ENCODE results near the gene ZNF160. TPM values are rescaled to one million over a fixed set of nuclear protein-coding genes. Genes with fewer than 3 reads are reported as not detected.

ZNF160 gene
- total RNA-seq (2022) (7.7 and 7.8 TPM in 2 replicates), Bru-seq, nascent RNA (percentile 58 among the genes with signal in this experiment), BruChase-seq, experiment 1, labeled RNA remaining after a 6-hour chase (percentile 49 among the genes with signal in this experiment), BruChase-seq, experiment 2, labeled RNA remaining after a 2-hour chase (percentile 48 among the genes with signal in this experiment)
- long read RNA-seq, full-length matches to known transcripts: 1 of 5 reads
- long read RNA-seq, partial matches to known transcripts: 0 of 5 reads
- long read RNA-seq, other reads (novel, unspliced or antisense): 4 of 5 reads

DNA sequence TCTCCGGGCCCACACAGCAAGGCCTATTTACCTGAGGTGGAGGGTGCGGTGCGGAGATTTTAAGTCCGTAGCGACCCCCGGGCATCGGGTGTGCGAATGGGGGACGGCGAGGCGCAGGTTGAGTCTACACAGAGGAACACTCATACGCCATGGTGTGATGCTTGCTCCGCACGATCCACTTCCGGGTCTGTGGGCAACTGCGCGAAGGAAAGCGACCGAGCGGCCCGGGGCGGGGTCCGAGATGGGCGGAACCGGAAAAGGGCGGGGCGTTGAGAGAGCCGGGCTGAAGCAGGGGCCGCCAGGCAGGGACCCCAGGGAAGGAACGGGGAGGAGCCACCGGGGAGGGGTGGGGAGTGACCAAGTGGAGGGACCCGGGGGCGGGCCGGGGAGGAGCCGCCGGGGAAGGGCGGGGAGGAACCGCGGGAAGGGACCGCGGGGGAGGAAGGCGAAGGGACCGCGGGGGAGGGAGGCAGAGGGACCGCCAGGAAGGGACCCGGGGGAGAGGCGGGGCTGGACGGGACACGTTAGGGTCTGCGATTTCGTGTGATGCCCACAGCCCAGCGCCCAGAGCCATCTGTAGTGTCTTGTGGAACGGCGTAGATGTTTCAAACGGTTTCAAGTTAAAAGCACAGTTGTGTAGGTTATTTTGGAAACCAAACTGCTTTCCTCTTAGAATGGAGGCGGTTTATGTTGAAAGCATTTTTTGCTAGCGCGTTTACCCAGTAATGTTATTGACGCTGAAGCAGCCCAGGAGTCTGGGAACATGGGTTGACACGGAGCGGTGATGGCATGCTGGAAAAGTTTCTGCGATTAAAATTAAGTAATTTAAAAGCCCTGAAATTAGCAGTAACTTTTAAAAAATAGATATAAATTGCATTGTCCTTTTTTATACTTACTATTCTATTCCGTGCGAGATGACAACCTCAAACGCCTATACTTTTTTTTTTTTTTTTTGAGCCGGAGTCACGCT, at the start of gene ZNF160:
Gene ZNF160, minus strand, starts transcription at position 189 of the 970 bp plus-strand sequence. CDS start 17,146 bp downstream, outside the sequence.
- TF ChIP-seq, protein P1, sequence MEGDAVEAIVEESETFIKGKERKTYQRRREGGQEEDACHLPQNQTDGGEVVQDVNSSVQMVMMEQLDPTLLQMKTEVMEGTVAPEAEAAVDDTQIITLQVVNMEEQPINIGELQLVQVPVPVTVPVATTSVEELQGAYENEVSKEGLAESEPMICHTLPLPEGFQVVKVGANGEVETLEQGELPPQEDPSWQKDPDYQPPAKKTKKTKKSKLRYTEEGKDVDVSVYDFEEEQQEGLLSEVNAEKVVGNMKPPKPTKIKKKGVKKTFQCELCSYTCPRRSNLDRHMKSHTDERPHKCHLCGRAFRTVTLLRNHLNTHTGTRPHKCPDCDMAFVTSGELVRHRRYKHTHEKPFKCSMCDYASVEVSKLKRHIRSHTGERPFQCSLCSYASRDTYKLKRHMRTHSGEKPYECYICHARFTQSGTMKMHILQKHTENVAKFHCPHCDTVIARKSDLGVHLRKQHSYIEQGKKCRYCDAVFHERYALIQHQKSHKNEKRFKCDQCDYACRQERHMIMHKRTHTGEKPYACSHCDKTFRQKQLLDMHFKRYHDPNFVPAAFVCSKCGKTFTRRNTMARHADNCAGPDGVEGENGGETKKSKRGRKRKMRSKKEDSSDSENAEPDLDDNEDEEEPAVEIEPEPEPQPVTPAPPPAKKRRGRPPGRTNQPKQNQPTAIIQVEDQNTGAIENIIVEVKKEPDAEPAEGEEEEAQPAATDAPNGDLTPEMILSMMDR (IDR thresholded peaks at IDR 0.05; ENCODE audit: unreplicated experiment): no peak
- Mint-ChIP-seq H3K36me3 (ENCODE audit: insufficient read depth, unreplicated experiment) (peaks cover 25% of the 10 kb centered on the region), H3K4me1 (ENCODE audit: low read depth, unreplicated experiment) (no peaks in the 10 kb centered on the region), H3K27ac (ENCODE audit: unreplicated experiment) (peak within 1 kb of the TSS; percentile 19), H3K4me3 (ENCODE audit: low read depth, unreplicated experiment) (peak within 1 kb of the TSS; percentile 70), H3K9me3 (ENCODE audit: low read depth, unreplicated experiment) (peaks cover 14% of the 10 kb centered on the region), H3K27me3 (ENCODE audit: unreplicated experiment) (no peaks in the 10 kb centered on the region)
- intact Hi-C loops (cut with micrococcal nuclease; ENCODE audit: unreplicated experiment): no loop called here
- DNase-seq: peak; percentile 84
- BruUV-seq (replicated peaks): no TSS peak
- CTCF ChIA-PET: no interaction called here

DNA sequence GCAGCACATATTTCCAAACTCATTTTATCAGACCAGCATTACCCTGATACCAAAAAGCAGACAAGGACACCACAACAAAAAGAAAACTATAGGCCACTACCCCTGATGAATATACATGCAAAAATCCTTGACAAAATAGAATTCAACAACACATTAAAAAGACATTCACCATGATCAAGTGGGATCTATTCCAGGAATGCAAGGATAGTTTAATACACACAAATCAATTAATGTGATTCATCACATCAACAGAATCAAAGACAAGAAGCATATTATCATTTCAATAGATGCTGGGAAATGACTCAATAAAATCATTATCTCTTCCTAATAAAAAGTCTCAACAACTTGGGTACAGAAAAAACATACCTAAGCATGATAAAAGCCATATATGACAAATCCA, 44.4 kb upstream of the ZNF160 start:
- Mint-ChIP-seq H3K36me3 (ENCODE audit: insufficient read depth, unreplicated experiment) (no peaks in the 10 kb centered on the region), H3K4me1 (ENCODE audit: low read depth, unreplicated experiment) (no peaks in the 10 kb centered on the region), H3K27ac (ENCODE audit: unreplicated experiment) (no peak overlapping the region), H3K4me3 (ENCODE audit: low read depth, unreplicated experiment) (no peak overlapping the region), H3K9me3 (ENCODE audit: low read depth, unreplicated experiment) (peaks cover 10% of the 10 kb centered on the region), H3K27me3 (ENCODE audit: unreplicated experiment) (no peaks in the 10 kb centered on the region)
- intact Hi-C loops (cut with micrococcal nuclease; ENCODE audit: unreplicated experiment): no loop called here
- no peak for DNase-seq
- CTCF ChIA-PET: no interaction called here
- TF ChIP-seq, protein P1 (IDR thresholded peaks at IDR 0.05; ENCODE audit: unreplicated experiment): no peak
- no TSS peak for BruUV-seq (replicated peaks)

DNA sequence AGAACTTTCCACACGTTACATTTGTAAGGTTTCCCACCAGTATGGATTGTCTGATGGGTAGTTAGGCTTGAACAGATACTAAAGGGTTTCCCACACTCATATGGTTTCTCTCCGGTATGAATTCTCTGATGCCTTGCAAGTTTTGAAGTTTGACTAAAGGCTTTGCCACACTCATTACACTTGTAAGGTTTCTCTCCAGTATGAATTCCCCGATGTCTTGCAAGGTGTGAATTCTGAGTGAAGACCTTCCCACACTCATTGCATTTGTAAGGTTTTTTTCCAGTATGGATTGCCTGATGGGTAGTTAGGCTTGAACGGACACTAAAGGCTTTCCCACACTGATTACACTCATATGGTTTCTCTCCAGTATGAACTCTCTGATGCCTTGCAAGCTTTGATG, 37.1 kb upstream of the ZNF160 start:
- TF ChIP-seq, protein P1 (IDR thresholded peaks at IDR 0.05; ENCODE audit: unreplicated experiment): no peak
- BruUV-seq (replicated peaks): no TSS peak
- H3K27ac Mint-ChIP-seq (ENCODE audit: unreplicated experiment): no peak overlapping the region
- H3K4me1 Mint-ChIP-seq (ENCODE audit: low read depth, unreplicated experiment): no peaks in the 10 kb centered on the region
- H3K27me3 Mint-ChIP-seq (ENCODE audit: unreplicated experiment): no peaks in the 10 kb centered on the region
- CTCF ChIA-PET: no interaction called here
- no peak for DNase-seq
- H3K4me3 Mint-ChIP-seq (ENCODE audit: low read depth, unreplicated experiment): no peak overlapping the region
- intact Hi-C loops (cut with micrococcal nuclease; ENCODE audit: unreplicated experiment): no loop called here
- H3K9me3 Mint-ChIP-seq (ENCODE audit: low read depth, unreplicated experiment): peaks cover 16% of the 10 kb centered on the region
- H3K36me3 Mint-ChIP-seq (ENCODE audit: insufficient read depth, unreplicated experiment): no peaks in the 10 kb centered on the region

DNA sequence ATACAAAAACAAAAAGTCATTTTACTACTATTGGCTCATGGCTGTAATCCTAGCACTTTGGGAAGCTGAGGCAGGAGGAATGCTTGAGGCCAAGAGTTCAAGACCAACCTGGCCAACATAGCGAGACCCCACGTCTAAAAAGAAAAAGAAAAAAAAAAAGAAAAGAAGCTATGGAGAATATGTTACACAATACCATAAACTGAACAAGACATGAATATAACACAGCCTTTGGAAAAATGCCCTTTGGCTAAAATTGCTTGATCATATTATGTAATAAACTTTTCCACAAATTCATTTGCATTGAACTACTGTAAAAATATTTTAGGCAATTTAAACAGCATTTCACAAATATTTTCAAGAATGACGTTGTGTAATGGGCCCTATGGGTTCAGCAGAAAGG, 33.2 kb upstream of the ZNF160 start:
- CTCF ChIA-PET: no interaction called here
- Mint-ChIP-seq H3K27ac (ENCODE audit: unreplicated experiment) (no peak overlapping the region), H3K4me1 (ENCODE audit: low read depth, unreplicated experiment) (no peaks in the 10 kb centered on the region), H3K36me3 (ENCODE audit: insufficient read depth, unreplicated experiment) (no peaks in the 10 kb centered on the region), H3K27me3 (ENCODE audit: unreplicated experiment) (no peaks in the 10 kb centered on the region), H3K9me3 (ENCODE audit: low read depth, unreplicated experiment) (peaks cover 21% of the 10 kb centered on the region), H3K4me3 (ENCODE audit: low read depth, unreplicated experiment) (no peak overlapping the region)
- DNase-seq: no peak
- BruUV-seq (replicated peaks): no TSS peak
- TF ChIP-seq, protein P1 (IDR thresholded peaks at IDR 0.05; ENCODE audit: unreplicated experiment): no peak
- intact Hi-C loops (cut with micrococcal nuclease; ENCODE audit: unreplicated experiment): no loop called here
